DMS153 treated with DMSO at 0.1 percent for 48 hours (cell line): Measurements from ENCODE around the gene KCNE4.
A peak's percentile ranks its signal among the peaks of the same experiment; 100 is the strongest.
"Not testable (repeated sequence)": the region's sequence is repeated elsewhere in the genome, so short reads cannot be mapped to it uniquely, and the experiment has no call there.

Experiments
- DNase-seq: peaks from one replicate; lab custom pipeline; 2025; ENCODE audit not compliant: unreplicated experiment; lab: John Stamatoyannopoulos, UW

KCNE4 gene

GRCh38 chr2:223056701-223057418 is 4.9 kb downstream of the KCNE4 start:
- no peak for DNase-seq

- DNase-seq: no peak
These were observed 5.6 kb downstream of the KCNE4 start for GRCh38 chr2:223057569-223057968.

- DNase-seq: peak; percentile 30
These were observed 7.1 kb downstream of the KCNE4 start for GRCh38 chr2:223058952-223059716.

- DNase-seq: no peak
These were observed 8.3 kb downstream of the KCNE4 start for GRCh38 chr2:223060201-223060825.

GRCh38 chr2:223062396-223062795 is 10.4 kb downstream of the KCNE4 start:
- DNase-seq: no peak

- no peak for DNase-seq
These were observed 13.1 kb downstream of the KCNE4 start for GRCh38 chr2:223065107-223065506.

GRCh38 chr2:223066721-223067120 is 14.7 kb downstream of the KCNE4 start:
- no peak for DNase-seq

- no peak for DNase-seq
These were observed 16.1 kb downstream of the KCNE4 start for GRCh38 chr2:223068071-223068470.

GRCh38 chr2:223069465-223069864 is 17.5 kb downstream of the KCNE4 start:
- DNase-seq: no peak

- no peak for DNase-seq
These were observed 18.0 kb downstream of the KCNE4 start for GRCh38 chr2:223069988-223070387.

- no peak for DNase-seq
These were observed 19.1 kb downstream of the KCNE4 start for GRCh38 chr2:223071139-223071538.

GRCh38 chr2:223072826-223073225 is 20.8 kb downstream of the KCNE4 start:
- DNase-seq: no peak

- no peak for DNase-seq
These were observed 23.6 kb downstream of the KCNE4 start for GRCh38 chr2:223075301-223076270.

- DNase-seq: no peak
These were observed 24.6 kb downstream of the KCNE4 start for GRCh38 chr2:223076573-223076972.

- DNase-seq: no peak
These were observed 26.5 kb downstream of the KCNE4 start for GRCh38 chr2:223078482-223078881.

- no peak for DNase-seq
These were observed 27.4 kb downstream of the KCNE4 start for GRCh38 chr2:223079378-223079777.

- no peak for DNase-seq
These were observed 27.9 kb downstream of the KCNE4 start for GRCh38 chr2:223079925-223080324.

- not testable (repeated sequence) for DNase-seq
These were observed 28.9 kb downstream of the KCNE4 start for GRCh38 chr2:223080790-223081360.

GRCh38 chr2:223081789-223082188 is 29.8 kb downstream of the KCNE4 start:
- no peak for DNase-seq

- DNase-seq: no peak
These were observed 30.7 kb downstream of the KCNE4 start for GRCh38 chr2:223082706-223083105.
